HepG2 (cell line): ENCODE data around the gene MS4A2. TPM values are rescaled to one million over a fixed set of nuclear protein-coding genes. Genes with fewer than 3 reads are reported as not detected.

Experiments used
- ATAC-seq: fragments of 200-7000 bp; cut with Tn5 transposase; 3 replicates; pipeline ENCODE4 v1.9.1; 2020; ENCODE audit warnings: mild to moderate bottlenecking, moderate library complexity
- BruUV-seq: library from RNA; stranded (reverse); fragments of 400-500 nt; replicated peaks from 2 replicates; lab custom pipeline; 2021; lab: Mats Ljungman, UMichigan
- CTCF ChIA-PET: fragments of 300-600 bp; formaldehyde crosslinking; extraction: SDS; loops from one replicate; lab custom pipeline; 2021; ENCODE audit warnings: low total read pairs, inconsistent platforms, low intra/inter-chr PET ratio; lab: Yijun Ruan, JAX
- POLR2A ChIA-PET: fragments of 350-600 bp; sonication (Branson Sonifier 250); formaldehyde crosslinking; loops from one replicate; lab custom pipeline; 2020; ENCODE audit warnings: antibody characterized with exemption, inconsistent platforms; lab: Yijun Ruan, JAX
- DNase-seq: peaks from one replicate; pipeline ENCODE4 v3.0.0-alpha.2; 2015; ENCODE audit warnings: low spot score
- FAIRE-seq: peaks from 3 replicates; lab custom pipeline; 2011; peaks lifted over from hg19 to GRCh38; lab: Jason Lieb, UNC
- H2AFZ ChIP-seq: one replicate; pipeline ENCODE4 v1.6.1; 2011; ENCODE audit warnings: low read length, inconsistent platforms
- H3K27ac ChIP-seq: fragments of 300-600 bp; 3 replicates; pipeline ENCODE4 v1.8.0; 2011; ENCODE audit warnings: mixed run types, mild to moderate bottlenecking, mixed read lengths, low read length, inconsistent platforms; ENCODE audit not compliant: insufficient read depth; ENCODE audit errors: extremely low read length
- H3K27me3 ChIP-seq, 2 experiments: fragments of 200-600 bp in 1 of 2; 2 replicates in 1 of 2; 3 replicates in 1 of 2; pipeline versions ENCODE4 v1.6.0 to v1.8.0; 2011; ENCODE audit warnings: low read length in 2 of 2, mild to moderate bottlenecking in 2 of 2, moderate library complexity in 2 of 2, inconsistent platforms in 1 of 2; ENCODE audit not compliant: insufficient read depth in 2 of 2, control insufficient read depth in 1 of 2
- H3K36me3 ChIP-seq, 2 experiments: fragments of 200-600 bp in 1 of 2; replicated peaks in 1 of 2; 2 replicates in 1 of 2; 3 replicates in 1 of 2; pipeline versions ENCODE4 v1.5.1 to v1.8.0; 2011; ENCODE audit warnings: low read length in 2 of 2, inconsistent platforms in 1 of 2; ENCODE audit not compliant: insufficient read depth in 2 of 2, control insufficient read depth in 1 of 2
- H3K4me1 ChIP-seq: 2 replicates; pipeline ENCODE4 v1.5.1; 2012; ENCODE audit warnings: low read length, inconsistent platforms; ENCODE audit not compliant: insufficient read depth
- H3K4me2 ChIP-seq: 2 replicates; pipeline ENCODE4 v1.6.0; 2011; ENCODE audit warnings: low read depth, low read length, inconsistent platforms
- H3K4me3 ChIP-seq, 3 experiments: fragments of 200-600 bp in 1 of 3; sonication (generic), shearing (Covaris generic) in 1 of 3; replicated peaks in 1 of 3; 2 replicates each; pipeline ENCODE4 v1.5.1; 2011 to 2016; ENCODE audit warnings: low read length in 3 of 3, inconsistent platforms in 2 of 3, low read depth in 2 of 3, mild to moderate bottlenecking in 2 of 3, control low read depth in 1 of 3, mixed read lengths in 1 of 3; ENCODE audit not compliant: insufficient read depth in 1 of 3
- H3K79me2 ChIP-seq: one replicate; pipeline ENCODE4 v1.6.1; 2011; ENCODE audit warnings: low read length, inconsistent platforms; ENCODE audit not compliant: insufficient read depth
- H3K9ac ChIP-seq: 2 replicates; pipeline ENCODE4 v1.6.0; 2011; ENCODE audit warnings: mild to moderate bottlenecking, low read depth, low read length, inconsistent platforms; ENCODE audit not compliant: insufficient read depth
- H3K9me3 ChIP-seq: 2 replicates; pipeline ENCODE4 v1.5.1; 2012; ENCODE audit warnings: mild to moderate bottlenecking, low read length
- H4K20me1 ChIP-seq: 2 replicates; pipeline ENCODE4 v1.6.0; 2011; ENCODE audit warnings: inconsistent platforms, mild to moderate bottlenecking, low read length, moderate library complexity; ENCODE audit not compliant: insufficient read depth
- MZF1 ChIP-seq: sonication (generic); formaldehyde crosslinking; IDR thresholded peaks from 2 replicates; pipeline ENCODE4 v1.8.1; 2023; ENCODE audit warnings: mild to moderate bottlenecking, missing genetic modification reagents, borderline replicate concordance
- RARG ChIP-seq: sonication (generic); formaldehyde crosslinking; IDR thresholded peaks from 2 replicates; pipeline ENCODE4 v1.4.0; 2020; ENCODE audit warnings: low read depth, mild to moderate bottlenecking, missing genetic modification reagents
- RCOR2 ChIP-seq: IDR thresholded peaks from 2 replicates; pipeline ENCODE4 v1.6.1; 2016; ENCODE audit warnings: missing biosample characterization, missing genetic modification reagents
- SIN3B ChIP-seq: fragments of 150-350 bp; IDR thresholded peaks from 2 replicates; pipeline ENCODE4 v1.6.1; 2014; ENCODE audit warnings: low read length
- TEAD3 ChIP-seq: optimal IDR thresholded peaks from 2 replicates; pipeline ENCODE3; 2016; ENCODE audit warnings: borderline replicate concordance
- TIGD3 ChIP-seq: sonication (generic); formaldehyde crosslinking; IDR thresholded peaks from 2 replicates; pipeline ENCODE4 v1.5.1; 2020; ENCODE audit warnings: mild to moderate bottlenecking, missing genetic modification reagents, borderline replicate concordance
- ZBTB33 ChIP-seq: sonication (generic); formaldehyde crosslinking; IDR thresholded peaks from 2 replicates; pipeline ENCODE4 v1.4.0; 2020; ENCODE audit warnings: missing genetic modification reagents
- ZNF83 ChIP-seq: sonication (generic); formaldehyde crosslinking; IDR thresholded peaks from 2 replicates; pipeline ENCODE4 v1.4.0; 2020; ENCODE audit warnings: missing genetic modification reagents, mild to moderate bottlenecking, borderline replicate concordance
- WGBS: methylation state at CpG from one replicate; pipeline ENCODE4 v1.1.6; 2017; ENCODE audit warnings: low lambda C conversion rate; 5-methylcytosine and 5-hydroxymethylcytosine counted together
- in situ Hi-C: cut with HindIII; loops from 2 replicates; pipeline ENCODE4 v1.10.0; 2017; ENCODE audit warnings: low pct_unique_long_range_greater_than_20kb; ENCODE audit not compliant: extremely low pct_ligation_motif_present
- intact Hi-C: fragments of 100-400 bp; cut with micrococcal nuclease; formaldehyde crosslinking; loops from one replicate; pipeline ENCODE4 v1.10.0; 2022; ENCODE audit not compliant: unreplicated experiment
- polyA plus RNA-seq, 8 experiments: library from polyadenylated mRNA; depleted of rRNA in 3 of 8; stranded (reverse) in 7 of 8; unstranded in 1 of 8; fragments of >200 nt; fragmentation: Illumina TruSeq in 4 of 8; extraction: Trizol in 4 of 8; gene quantifications; 2 replicates each; pipeline versions ENCODE4 v1.2.1 to v1.2.3, GENCODE V29; 2011 to 2016; ENCODE audit warnings: low read depth in 4 of 8, missing spikeins in 1 of 8, mixed read lengths in 1 of 8; ENCODE audit not compliant: insufficient read depth in 1 of 8
- total RNA-seq, 5 experiments: library from RNA; depleted of rRNA; stranded (reverse); fragments of >200 nt; fragmentation: Illumina TruSeq; extraction: Trizol; gene quantifications; 2 replicates each; pipeline ENCODE4 v1.2.3, GENCODE V29; 2016; ENCODE audit warnings: low read depth in 1 of 5

Gene MS4A2
- total and polyA plus RNA-seq, 2 of the 13 experiments (the other 11 are each of a cell fraction or from before 2014, with no cell fraction given) = not detected

GRCh38 chr11:60065801-60066200 is 22.7 kb upstream of the MS4A2 start:
- no peak for DNase-seq
- Histone ChIP-seq H3K4me3 (no peak overlapping the region), H3K9me3 (no peaks in the 10 kb centered on the region), H3K4me1 (no peaks in the 10 kb centered on the region), H3K9ac (no peak overlapping the region), H4K20me1 (no peaks in the 10 kb centered on the region), H3K4me2 (no peak overlapping the region), H3K27ac (no peak overlapping the region), H3K27me3 (no peaks in the 10 kb centered on the region; a peak in 1 of 5 replicates), H3K79me2 (no peaks in the 10 kb centered on the region), H2AFZ (no peak overlapping the region), H3K36me3 (no peaks in the 10 kb centered on the region)
- TF ChIP-seq ZNF83 = no peak
- TF ChIP-seq RCOR2 = no peak
- TF ChIP-seq RARG (CRISPR knock-in tag) = no peak
- TF ChIP-seq TIGD3 (CRISPR knock-in tag) = no peak
- no peak for TF ChIP-seq TEAD3 (CRISPR knock-in tag)
- TF ChIP-seq MZF1 (CRISPR knock-in tag) = no peak
- TF ChIP-seq SIN3B = no peak
- no peak for TF ChIP-seq ZBTB33 (CRISPR knock-in tag)
- intact Hi-C loops = no loop called here
- no TSS peak for BruUV-seq
- in situ Hi-C loops = no loop called here
- ChIA-PET CTCF (no interaction called here), POLR2A (no interaction called here)
- ATAC-seq = no peak
- no peak for FAIRE-seq
- 9% methylated on average over 1 of the region's 1 CpG for WGBS
